Esophagus squamous epithelium (tissue), 5 donors: ENCODE results near the gene SPDYE6. TPM values are rescaled to one million over a fixed set of nuclear protein-coding genes. Genes with fewer than 3 reads are reported as not detected.

Experiments
- DNase-seq: peaks from one replicate; lab custom pipeline; 2025; lab: John Stamatoyannopoulos, UW
- H3K27ac ChIP-seq, 4 donors: fragments of 200-600 bp; sonication (generic); one replicate each; pipeline ENCODE4 v1.5.1; 2016 to 2019; ENCODE audit warnings: mild to moderate bottlenecking in 1 of 4
- H3K27me3 ChIP-seq, 4 donors: fragments of 200-600 bp; sonication (generic); 1 replicate in 3 of 4; 2 replicates in 1 of 4; pipeline versions ENCODE4 v1.5.1 to v1.6.0; 2017 to 2021; ENCODE audit warnings: antibody characterized with exemption in 1 of 4
- H3K36me3 ChIP-seq, 3 donors: fragments of 200-600 bp; sonication (generic); one replicate each; pipeline ENCODE4 v1.5.1; 2016 to 2019
- H3K4me1 ChIP-seq, 3 donors: fragments of 200-600 bp; sonication (generic); one replicate each; pipeline ENCODE4 v1.5.1; 2017 to 2019
- H3K4me3 ChIP-seq, 4 donors: fragments of 200-600 bp; sonication (generic); 1 replicate in 3 of 4; 2 replicates in 1 of 4; pipeline ENCODE4 v1.5.1; 2016 to 2019; ENCODE audit warnings: mild to moderate bottlenecking in 2 of 4, moderate library complexity in 1 of 4
- H3K9me3 ChIP-seq, 3 donors: fragments of 200-600 bp; sonication (generic); one replicate each; pipeline ENCODE4 v1.5.1; 2016 to 2019
- CTCF ChIP-seq, 6 experiments: fragments of 450-650 bp in 4 of 6; fragments of 200-600 bp in 2 of 6; sonication (generic) in 2 of 6; IDR thresholded peaks; one replicate each; pipeline ENCODE4 v1.5.1; 2016 to 2019; ENCODE audit warnings: antibody characterized with exemption in 6 of 6, mild to moderate bottlenecking in 4 of 6, moderate library complexity in 4 of 6
- POLR2A ChIP-seq, 4 donors: fragments of 450-650 bp; IDR thresholded peaks; one replicate each; pipeline ENCODE4 v1.6.1; 2017; ENCODE audit warnings: antibody characterized with exemption in 4 of 4, mild to moderate bottlenecking in 4 of 4, moderate library complexity in 3 of 4
- WGBS, 2 donors: methylation state at CpG; one replicate each; pipeline ENCODE4 v1.1.5; 2018; 5-methylcytosine and 5-hydroxymethylcytosine counted together
- intact Hi-C: fragments of 100-400 bp; cut with DNase I; formaldehyde crosslinking; loops from one replicate; pipeline ENCODE4 v1.15.0; 2022
- total RNA-seq, 4 donors: library from RNA; depleted of rRNA; stranded (reverse); fragments of >200 nt; gene quantifications; one replicate each; pipeline ENCODE4 v1.1.0, GENCODE V29; 2016
- donor health status: DM: yes; HTN: yes; CAD: no.

Gene SPDYE6
- total RNA-seq, 4 donors from 2014 or later = not detected

DNA sequence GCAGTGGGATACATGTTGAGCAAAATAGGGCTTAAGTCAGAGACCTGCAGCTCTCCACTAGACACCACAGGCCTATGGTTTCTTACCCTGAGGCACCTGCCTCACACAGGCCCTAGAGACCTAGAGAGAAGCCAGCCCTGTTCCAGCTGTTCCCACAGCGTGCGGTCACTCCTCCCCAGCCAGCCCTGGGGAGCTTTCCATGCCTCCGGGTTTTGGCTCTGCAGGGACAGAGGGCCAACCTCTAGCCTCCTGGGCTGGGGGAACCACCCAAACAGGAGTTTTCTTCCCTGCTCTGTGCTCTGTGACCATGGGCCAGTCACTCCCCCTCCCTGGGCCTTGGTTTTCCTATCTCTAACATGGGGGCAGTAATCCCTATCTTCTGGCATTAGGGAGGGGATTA, 36.6 kb downstream of the SPDYE6 start:
- Histone ChIP-seq H3K27ac (peak overlapping the region in 2 of 4 donors; percentile 21 to 57), H3K4me1 (peaks cover 0 to 29% (median 7%) of the 10 kb centered on the region in 3 donors), H3K36me3 (peaks cover 0 to 6% (median 0%) of the 10 kb centered on the region in 3 donors), H3K9me3 (no peaks in the 10 kb centered on the region), H3K4me3 (no peak overlapping the region), H3K27me3 (peaks cover 0 to 27% (median 0%) of the 10 kb centered on the region in 4 donors)
- intact Hi-C loops = no loop called here
- no peak for DNase-seq
- 100% methylated on average over 1 of the region's 3 CpGs; no CpG with 5 or more reads in 1 of the 2 donors for WGBS, 2 donors
- TF ChIP-seq CTCF (IDR thresholded peaks at IDR 0.05) (no peak), POLR2A (IDR thresholded peaks at IDR 0.05) (no peak)

DNA sequence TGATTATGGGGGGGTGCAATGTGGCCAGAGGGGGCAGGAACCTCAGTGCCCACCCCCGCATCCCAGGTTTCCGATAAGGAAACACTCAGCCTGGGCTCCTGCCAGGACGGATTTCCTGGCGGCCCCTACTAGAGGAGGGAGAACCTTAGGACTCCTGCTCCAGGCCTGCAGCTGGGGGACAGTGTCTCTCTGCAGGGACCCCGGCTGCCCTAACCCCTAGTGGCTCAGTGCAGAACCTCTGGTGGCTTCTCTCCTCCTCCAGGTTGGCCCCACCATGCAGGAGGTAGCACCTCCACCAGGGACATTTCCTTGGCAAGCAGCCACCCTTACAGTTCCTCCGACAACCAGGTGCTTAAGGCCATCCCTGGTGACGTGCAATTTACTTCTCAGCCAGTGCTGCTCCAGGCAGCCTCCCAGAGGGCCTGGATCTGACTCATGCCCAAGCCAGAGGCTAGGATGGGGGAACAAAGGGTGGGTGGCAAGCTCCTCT, 37.7 kb downstream of the SPDYE6 start:
- peak in 1 of 6 experiments; percentile 18 for TF ChIP-seq CTCF (IDR thresholded peaks at IDR 0.05)
- no peak for TF ChIP-seq POLR2A (IDR thresholded peaks at IDR 0.05)
- WGBS, 2 donors = 81 to 82% methylated on average over 3 to 4 of the region's 7 CpGs
- Histone ChIP-seq H3K27ac (peak overlapping the region in 1 of 4 donors; percentile 25), H3K4me3 (no peak overlapping the region), H3K27me3 (peaks cover 0 to 22% (median 0%) of the 10 kb centered on the region in 4 donors), H3K36me3 (peaks cover 0 to 14% (median 0%) of the 10 kb centered on the region in 3 donors), H3K4me1 (peaks cover 0 to 29% (median 7%) of the 10 kb centered on the region in 3 donors), H3K9me3 (no peaks in the 10 kb centered on the region)
- intact Hi-C loops = no loop called here
- DNase-seq = no peak

DNA sequence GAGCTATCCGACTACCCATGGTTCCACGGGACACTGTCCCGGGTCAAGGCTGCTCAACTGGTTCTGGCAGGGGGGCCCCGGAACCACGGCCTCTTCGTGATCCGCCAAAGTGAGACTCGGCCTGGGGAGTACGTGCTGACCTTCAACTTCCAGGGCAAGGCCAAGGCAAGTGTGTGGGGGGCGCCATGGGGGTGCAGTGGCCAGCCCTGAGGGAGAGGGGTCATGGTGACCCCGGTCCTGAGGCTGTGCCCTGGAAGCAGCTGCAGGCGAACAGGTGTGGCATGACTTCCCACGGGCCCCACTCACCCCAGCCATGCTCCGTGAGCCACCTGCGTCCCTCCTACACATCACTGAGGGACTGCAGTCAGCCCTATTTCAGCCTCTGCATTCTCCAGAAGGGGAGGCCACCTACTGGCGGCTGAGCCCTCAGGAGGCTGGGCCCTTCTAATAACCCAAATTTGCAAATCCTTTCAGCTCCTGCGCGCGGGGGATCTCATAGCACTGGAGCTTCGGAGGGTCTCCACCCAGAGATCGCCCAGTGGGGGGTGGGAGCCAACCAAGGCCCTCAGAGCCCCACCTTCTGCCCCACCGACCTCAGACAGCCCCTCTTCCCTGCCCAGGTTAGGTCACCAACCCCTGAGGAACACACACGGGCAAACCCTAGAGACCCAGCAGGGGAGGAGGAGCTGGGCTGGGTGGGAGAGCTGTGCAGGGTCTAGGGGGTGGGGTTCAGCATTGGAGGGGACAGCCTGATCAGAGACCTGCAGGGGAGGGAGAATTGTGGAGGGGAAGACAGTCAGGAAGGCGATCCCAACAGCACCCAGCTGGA, 38.8 kb downstream of the SPDYE6 start:
- 76 to 84% methylated on average over 10 to 15 of the region's 24 CpGs for WGBS, 2 donors
- Histone ChIP-seq H3K9me3 (no peaks in the 10 kb centered on the region), H3K36me3 (peaks cover 0 to 14% (median 0%) of the 10 kb centered on the region in 3 donors), H3K4me3 (no peak overlapping the region), H3K27me3 (peaks cover 0 to 15% (median 0%) of the 10 kb centered on the region in 4 donors), H3K27ac (no peak overlapping the region), H3K4me1 (peaks cover 0 to 29% (median 7%) of the 10 kb centered on the region in 3 donors)
- TF ChIP-seq POLR2A (IDR thresholded peaks at IDR 0.05) (no peak), CTCF (IDR thresholded peaks at IDR 0.05) (no peak)
- DNase-seq = no peak
- intact Hi-C loops = no loop called here

DNA sequence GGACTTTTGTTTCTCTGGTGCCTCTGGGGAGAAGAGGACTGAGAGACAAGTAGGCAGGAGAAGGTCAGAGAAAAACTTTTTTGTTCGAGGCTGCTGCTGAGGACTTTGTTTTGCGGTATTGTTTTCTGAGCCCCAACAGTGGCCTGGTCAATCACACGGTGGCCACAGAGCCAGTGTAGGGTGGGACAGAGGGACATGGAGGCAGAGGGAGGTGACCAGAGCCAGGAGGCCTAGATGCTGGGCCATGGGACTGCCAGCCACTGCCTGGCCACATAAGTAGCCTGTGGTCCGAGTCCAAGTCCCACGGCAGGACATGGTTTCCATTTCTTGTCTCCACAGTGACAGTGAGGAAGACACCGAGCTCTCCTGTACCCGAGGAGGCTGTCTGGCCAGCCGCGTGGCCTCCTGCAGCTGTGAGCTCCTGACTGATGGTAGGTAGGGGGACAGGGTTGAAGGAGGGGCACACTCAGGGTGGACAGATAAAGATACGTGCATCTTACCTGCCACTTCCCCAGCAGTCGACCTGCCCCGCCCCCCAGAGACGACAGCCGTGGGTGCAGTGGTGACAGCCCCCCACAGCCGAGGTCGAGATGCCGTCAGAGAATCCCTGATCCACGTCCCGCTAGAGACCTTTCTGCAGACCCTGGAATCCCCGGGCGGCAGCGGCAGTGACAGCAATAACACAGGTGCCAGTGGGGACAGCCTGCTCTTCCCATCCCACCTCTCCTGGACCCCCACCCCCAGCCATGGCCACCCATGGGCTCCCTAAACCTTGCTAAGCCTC, 42.1 kb downstream of the SPDYE6 start:
- Histone ChIP-seq H3K9me3 (no peaks in the 10 kb centered on the region), H3K27me3 (no peaks in the 10 kb centered on the region), H3K4me3 (no peak overlapping the region), H3K27ac (no peak overlapping the region), H3K4me1 (peaks cover 0 to 8% (median 0%) of the 10 kb centered on the region in 3 donors), H3K36me3 (peaks cover 0 to 14% (median 0%) of the 10 kb centered on the region in 3 donors)
- intact Hi-C loops = no loop called here
- TF ChIP-seq CTCF (IDR thresholded peaks at IDR 0.05) (no peak), POLR2A (IDR thresholded peaks at IDR 0.05) (no peak)
- 88 to 90% methylated on average over 7 to 10 of the region's 22 CpGs for WGBS, 2 donors
- DNase-seq = no peak
